Measurements from ENCODE around the gene GAGE12E. TPM values are rescaled to one million over a fixed set of nuclear protein-coding genes. Genes with fewer than 3 reads are reported as not detected.
"Not testable (repeated sequence)": the region's sequence is repeated elsewhere in the genome, so short reads cannot be mapped to it uniquely, and the experiment has no call there.

GAGE12E gene
- total RNA-seq, result not detected
- polyA plus RNA-seq, result not detected
- long read RNA-seq, donor 1, result 0 reads
- long read RNA-seq, donor 2, result 0 reads

- H3K27ac ChIP-seq; ATAC-seq; DNase-seq; H3K9me3 ChIP-seq; H3K27me3 ChIP-seq (ENCODE audit: insufficient read depth in 3 of 3, low read length in 2 of 3); H3K4me3 ChIP-seq; H3K36me3 ChIP-seq (ENCODE audit: insufficient read depth in 1 of 2, low read depth in 1 of 2); H3K4me1 ChIP-seq; intact Hi-C loops (cut with DNase I): not testable (repeated sequence)
- no CpG with 5 or more reads among the region's 16 CpGs for WGBS, 3 donors
Observed at GRCh38 chrX:49550989-49551388, at the start of gene GAGE12E. GAGE12E (plus strand) TSS chrX:49551289; CDS start chrX:49552444, 1,155 bp downstream.

- H3K27me3 ChIP-seq (ENCODE audit: insufficient read depth in 3 of 3, low read length in 2 of 3); intact Hi-C loops (cut with DNase I); H3K4me3 ChIP-seq; H3K9me3 ChIP-seq; H3K36me3 ChIP-seq (ENCODE audit: insufficient read depth in 1 of 2, low read depth in 1 of 2); DNase-seq; ATAC-seq; H3K4me1 ChIP-seq; H3K27ac ChIP-seq: not testable (repeated sequence)
- WGBS, 3 donors, result no CpG with 5 or more reads among the region's 16 CpGs
Observed at GRCh38 chrX:49531877-49532276, 19.2 kb upstream of the GAGE12E start, which contains the start of gene GAGE12C. GAGE12C (plus strand) TSS chrX:49532177; CDS start chrX:49533332, 1,155 bp downstream.

- WGBS, 3 donors, result no CpG with 5 or more reads among the region's 16 CpGs
- H3K36me3 ChIP-seq (ENCODE audit: insufficient read depth in 1 of 2, low read depth in 1 of 2); intact Hi-C loops (cut with DNase I); H3K9me3 ChIP-seq; H3K4me3 ChIP-seq; DNase-seq; H3K27me3 ChIP-seq (ENCODE audit: insufficient read depth in 3 of 3, low read length in 2 of 3); ATAC-seq; H3K4me1 ChIP-seq; H3K27ac ChIP-seq: not testable (repeated sequence)
Observed at GRCh38 chrX:49541433-49541832, 9.7 kb upstream of the GAGE12E start, which contains the start of gene GAGE12D. GAGE12D (plus strand) TSS chrX:49541733; CDS start chrX:49542888, 1,155 bp downstream.

GRCh38 chrX:49560542-49560941 is 9.5 kb downstream of the GAGE12E start, which contains the start of gene GAGE12F:
GAGE12F (plus strand) TSS chrX:49560842; CDS start chrX:49561997, 1,155 bp downstream.
- H3K36me3 ChIP-seq (ENCODE audit: insufficient read depth in 1 of 2, low read depth in 1 of 2); H3K4me1 ChIP-seq; H3K9me3 ChIP-seq; H3K27ac ChIP-seq; intact Hi-C loops (cut with DNase I); H3K4me3 ChIP-seq; ATAC-seq; H3K27me3 ChIP-seq (ENCODE audit: insufficient read depth in 3 of 3, low read length in 2 of 3); DNase-seq: not testable (repeated sequence)
- no CpG with 5 or more reads among the region's 16 CpGs for WGBS, 3 donors

- intact Hi-C loops (cut with DNase I); H3K4me3 ChIP-seq; H3K27ac ChIP-seq; H3K4me1 ChIP-seq; H3K36me3 ChIP-seq (ENCODE audit: insufficient read depth in 1 of 2, low read depth in 1 of 2); ATAC-seq; H3K9me3 ChIP-seq; H3K27me3 ChIP-seq (ENCODE audit: insufficient read depth in 3 of 3, low read length in 2 of 3): not testable (repeated sequence)
- peak in 1 of 2 donors; percentile 18 for DNase-seq
- no CpG with 5 or more reads among the region's 11 CpGs for WGBS, 3 donors
Observed at GRCh38 chrX:49568728-49569127, 17.6 kb downstream of the GAGE12E start.

GRCh38 chrX:49569152-49569551 is 18.1 kb downstream of the GAGE12E start:
- H3K36me3 ChIP-seq (ENCODE audit: insufficient read depth in 1 of 2, low read depth in 1 of 2); H3K27me3 ChIP-seq (ENCODE audit: insufficient read depth in 3 of 3, low read length in 2 of 3); H3K4me3 ChIP-seq; H3K9me3 ChIP-seq; H3K27ac ChIP-seq; intact Hi-C loops (cut with DNase I); H3K4me1 ChIP-seq; ATAC-seq: not testable (repeated sequence)
- peak in 1 of 2 donors; percentile 12 for DNase-seq
- no CpG with 5 or more reads among the region's 13 CpGs for WGBS, 3 donors

- H3K4me3 ChIP-seq; H3K36me3 ChIP-seq (ENCODE audit: insufficient read depth in 1 of 2, low read depth in 1 of 2); H3K4me1 ChIP-seq; DNase-seq; H3K9me3 ChIP-seq; intact Hi-C loops (cut with DNase I); H3K27ac ChIP-seq; ATAC-seq; H3K27me3 ChIP-seq (ENCODE audit: insufficient read depth in 3 of 3, low read length in 2 of 3): not testable (repeated sequence)
- WGBS, 3 donors, result no CpG with 5 or more reads among the region's 16 CpGs
Observed at GRCh38 chrX:49570100-49570499, 19.0 kb downstream of the GAGE12E start, which contains the start of gene GAGE12G. GAGE12G (plus strand) TSS chrX:49570400; CDS start chrX:49571555, 1,155 bp downstream.

- H3K36me3 ChIP-seq (ENCODE audit: insufficient read depth in 1 of 2, low read depth in 1 of 2); H3K4me1 ChIP-seq; H3K27ac ChIP-seq; H3K27me3 ChIP-seq (ENCODE audit: insufficient read depth in 3 of 3, low read length in 2 of 3); intact Hi-C loops (cut with DNase I); ATAC-seq; DNase-seq; H3K4me3 ChIP-seq; H3K9me3 ChIP-seq: not testable (repeated sequence)
- no CpG with 5 or more reads among the region's 16 CpGs for WGBS, 3 donors
Observed at GRCh38 chrX:49579649-49580048, 28.6 kb downstream of the GAGE12E start, which contains the start of gene GAGE12H. GAGE12H (plus strand) TSS chrX:49579949; CDS start chrX:49581104, 1,155 bp downstream.

GRCh38 chrX:49589196-49589595 is 38.1 kb downstream of the GAGE12E start, which contains the start of gene GAGE2A:
GAGE2A (plus strand) TSS chrX:49589496; CDS start chrX:49590651, 1,155 bp downstream.
- no CpG with 5 or more reads among the region's 16 CpGs for WGBS, 3 donors
- not testable (repeated sequence) for ATAC-seq

GRCh38 chrX:49589769-49590478 is 38.8 kb downstream of the GAGE12E start:
- not testable (repeated sequence) for ATAC-seq
- 89 to 91% (median 90%) methylated on average over 23 to 25 of the region's 37 CpGs for WGBS, 3 donors

More at GRCh38 chrX:49589196-49589595, 38.1 kb downstream of the GAGE12E start, which contains the start of gene GAGE2A:
- H3K4me3 ChIP-seq; intact Hi-C loops (cut with DNase I); H3K27me3 ChIP-seq (ENCODE audit: insufficient read depth in 3 of 3, low read length in 2 of 3); DNase-seq; H3K9me3 ChIP-seq; H3K4me1 ChIP-seq; H3K36me3 ChIP-seq (ENCODE audit: insufficient read depth in 1 of 2, low read depth in 1 of 2); H3K27ac ChIP-seq: not testable (repeated sequence)

GRCh38 chrX:49590488-49590887 is 39.4 kb downstream of the GAGE12E start:
- H3K9me3 ChIP-seq; ATAC-seq; H3K4me1 ChIP-seq; DNase-seq; H3K4me3 ChIP-seq; H3K36me3 ChIP-seq (ENCODE audit: insufficient read depth in 1 of 2, low read depth in 1 of 2); H3K27ac ChIP-seq; H3K27me3 ChIP-seq (ENCODE audit: insufficient read depth in 3 of 3, low read length in 2 of 3); intact Hi-C loops (cut with DNase I): not testable (repeated sequence)
- WGBS, 3 donors, result 87 to 93% (median 92%) methylated on average over 10 of the region's 17 CpGs

More at GRCh38 chrX:49589769-49590478, 38.8 kb downstream of the GAGE12E start:
- H3K36me3 ChIP-seq (ENCODE audit: insufficient read depth in 1 of 2, low read depth in 1 of 2); intact Hi-C loops (cut with DNase I); H3K4me3 ChIP-seq; H3K27me3 ChIP-seq (ENCODE audit: insufficient read depth in 3 of 3, low read length in 2 of 3); H3K9me3 ChIP-seq; H3K27ac ChIP-seq; H3K4me1 ChIP-seq: not testable (repeated sequence)
- peak; percentile 17 to 65 for DNase-seq

Measured in psoas muscle (tissue), 8 donors.